ENCODE measurements around the gene CDRT15L2.
"Not testable (repeated sequence)": the region's sequence is repeated elsewhere in the genome, so short reads cannot be mapped to it uniquely, and the experiment has no call there.

CDRT15L2 gene

GRCh38 chr17:20579424-20579823, at the start of gene CDRT15L2:
CDRT15L2 (plus strand) TSS chr17:20579724; CDS start chr17:20579744, 20 bp downstream.
- not testable (repeated sequence) for DNase-seq (ENCODE audit: low spot score)

GRCh38 chr17:20530104-20530503, 49.4 kb upstream of the CDRT15L2 start:
- DNase-seq (ENCODE audit: low spot score): not testable (repeated sequence)

- DNase-seq (ENCODE audit: low spot score): not testable (repeated sequence)
Observed at GRCh38 chr17:20532544-20533090, 46.9 kb upstream of the CDRT15L2 start.

GRCh38 chr17:20533206-20533605, 46.3 kb upstream of the CDRT15L2 start:
- DNase-seq (ENCODE audit: low spot score): not testable (repeated sequence)

- not testable (repeated sequence) for DNase-seq (ENCODE audit: low spot score)
Observed at GRCh38 chr17:20534711-20535550, 44.6 kb upstream of the CDRT15L2 start.

- not testable (repeated sequence) for DNase-seq (ENCODE audit: low spot score)
Observed at GRCh38 chr17:20540414-20540813, 39.1 kb upstream of the CDRT15L2 start.

- not testable (repeated sequence) for DNase-seq (ENCODE audit: low spot score)
Observed at GRCh38 chr17:20540865-20541264, 38.7 kb upstream of the CDRT15L2 start.

GRCh38 chr17:20541853-20542546, 37.5 kb upstream of the CDRT15L2 start:
- not testable (repeated sequence) for DNase-seq (ENCODE audit: low spot score)

GRCh38 chr17:20547923-20548322, 31.6 kb upstream of the CDRT15L2 start:
- not testable (repeated sequence) for DNase-seq (ENCODE audit: low spot score)

- not testable (repeated sequence) for DNase-seq (ENCODE audit: low spot score)
Observed at GRCh38 chr17:20552920-20553319, 26.6 kb upstream of the CDRT15L2 start.

GRCh38 chr17:20554728-20555127, 24.8 kb upstream of the CDRT15L2 start:
- DNase-seq (ENCODE audit: low spot score): not testable (repeated sequence)

- DNase-seq (ENCODE audit: low spot score): not testable (repeated sequence)
Observed at GRCh38 chr17:20555135-20556010, 24.2 kb upstream of the CDRT15L2 start.

- not testable (repeated sequence) for DNase-seq (ENCODE audit: low spot score)
Observed at GRCh38 chr17:20558096-20558495, 21.4 kb upstream of the CDRT15L2 start.

- not testable (repeated sequence) for DNase-seq (ENCODE audit: low spot score)
Observed at GRCh38 chr17:20559018-20559417, 20.5 kb upstream of the CDRT15L2 start.

- DNase-seq (ENCODE audit: low spot score): no peak
Observed at GRCh38 chr17:20562587-20562986, 16.9 kb upstream of the CDRT15L2 start.

GRCh38 chr17:20565245-20565644, 14.3 kb upstream of the CDRT15L2 start:
- DNase-seq (ENCODE audit: low spot score): not testable (repeated sequence)

- no peak for DNase-seq (ENCODE audit: low spot score)
Observed at GRCh38 chr17:20565711-20566110, 13.8 kb upstream of the CDRT15L2 start.

- not testable (repeated sequence) for DNase-seq (ENCODE audit: low spot score)
Observed at GRCh38 chr17:20566736-20567135, 12.8 kb upstream of the CDRT15L2 start.

GRCh38 chr17:20567421-20567820, 12.1 kb upstream of the CDRT15L2 start:
- not testable (repeated sequence) for DNase-seq (ENCODE audit: low spot score)

GRCh38 chr17:20568604-20569003, 10.9 kb upstream of the CDRT15L2 start:
- DNase-seq (ENCODE audit: low spot score): not testable (repeated sequence)

GRCh38 chr17:20571653-20572052, 7.9 kb upstream of the CDRT15L2 start:
- DNase-seq (ENCODE audit: low spot score): not testable (repeated sequence)

GRCh38 chr17:20573216-20573615, 6.3 kb upstream of the CDRT15L2 start:
- DNase-seq (ENCODE audit: low spot score): not testable (repeated sequence)

Measured in activated CD4-positive, alpha-beta T cell treated with anti-CD3 and anti-CD28 coated beads, Interleukin-2, Interleukin-4, amounts not matched to agents 100 ng/mL and 50 ng/mL, durations not matched to agents 16 hours and 8 hours (primary cell).